ENCODE measurements around the gene SATB1. TPM values are rescaled to one million over a fixed set of nuclear protein-coding genes. Genes with fewer than 3 reads are reported as not detected.

SATB1 gene
- total and polyA plus RNA-seq, 2 of the 8 experiments (the other 6 are each of a cell fraction or from before 2014, with no cell fraction given): 18.8 to 28.0 TPM

DNA sequence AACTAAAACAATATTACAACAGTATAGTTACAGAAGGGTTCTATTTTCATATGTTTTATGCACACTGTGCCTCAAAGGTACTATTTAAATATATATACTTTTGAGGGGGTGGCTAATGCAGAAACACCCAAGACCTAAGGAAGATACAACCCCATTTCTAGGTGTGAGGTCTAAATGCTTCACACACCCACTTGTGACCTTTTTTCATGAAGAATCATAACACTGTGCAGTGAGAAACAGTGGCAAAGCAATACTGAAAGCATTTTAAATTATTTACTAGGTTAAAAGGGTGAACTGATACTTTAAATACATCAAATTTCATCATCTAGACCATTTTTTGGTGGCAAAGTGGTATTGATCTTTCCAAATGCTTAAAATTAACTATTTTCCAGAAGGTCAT lies 67.4 kb downstream of the SATB1 start:
- ChIA-PET POLR2A (ENCODE audit: partially characterized antibody) (interaction anchor here (0.6 kb wide), 1 partner anchor 411 kb away, joined by 4 read pairs; no protein-coding TSS in a partner anchor), CTCF (ENCODE audit: partially characterized antibody) (interaction anchor here (1.2 kb wide), 1 partner anchor 44 kb away, joined by 3 read pairs; no protein-coding TSS in a partner anchor)
- Histone ChIP-seq H3K4me3 (ENCODE audit: extremely low read depth in 1 of 4, insufficient read depth in 2 of 4, low read depth in 3 of 4, low read length in 4 of 4) (no peak overlapping the region), H3K9me3 (ENCODE audit: insufficient read depth in 2 of 2, low read depth in 1 of 2, low read length in 1 of 2) (no peaks in the 10 kb centered on the region), H4K20me1 (replicated peaks in 1 of 2; ENCODE audit: control insufficient read depth in 1 of 2, insufficient read depth in 2 of 2, low read length in 2 of 2) (no peaks in the 10 kb centered on the region), H3K14ac (ENCODE audit: insufficient read length) (no peak overlapping the region), H3K56ac (replicated peaks; ENCODE audit: insufficient read length, low read depth, low read length) (no peak overlapping the region), H3K18ac (ENCODE audit: extremely low read depth, low read length) (no peak overlapping the region), H4K8ac (ENCODE audit: extremely low read depth, insufficient read depth, low read length) (no peak overlapping the region), H4K91ac (replicated peaks; ENCODE audit: insufficient read length, low read length) (no peak overlapping the region), H3K4ac (replicated peaks; ENCODE audit: insufficient read length, low read depth, low read length) (no peak overlapping the region), H2AK5ac (ENCODE audit: low read depth, low read length) (no peak overlapping the region), H2BK20ac (ENCODE audit: low read length) (no peak overlapping the region), H2BK12ac (ENCODE audit: low read depth, low read length) (no peak overlapping the region), H2BK15ac (ENCODE audit: low read length) (no peak overlapping the region), H4K5ac (ENCODE audit: insufficient read length, low read depth, low read length) (no peak overlapping the region), H3K27ac (ENCODE audit: low read depth, low read length) (no peak overlapping the region), H3K4me1 (replicated peaks in 1 of 4; ENCODE audit: control insufficient read depth in 3 of 4, insufficient read depth in 4 of 4, low read length in 3 of 4) (peaks cover 0 to 6% (median 1%) of the 10 kb centered on the region in 4 experiments; a peak in 1 of 7 replicates), H2AFZ (ENCODE audit: low read length) (no peak overlapping the region), H2BK5ac (ENCODE audit: low read depth, low read length) (no peak overlapping the region), H3K9ac (replicated peaks in 1 of 4; ENCODE audit: extremely low read depth in 1 of 4, low read depth in 3 of 4, low read length in 3 of 4) (no peak overlapping the region), H3K4me2 (ENCODE audit: insufficient read depth in 1 of 2, low read depth in 2 of 2, low read length in 2 of 2) (no peak overlapping the region), H3K36me3 (ENCODE audit: control insufficient read depth in 2 of 4, insufficient read depth in 4 of 4, low read length in 3 of 4) (no peaks in the 10 kb centered on the region), H3K27me3 (replicated peaks in 1 of 4; ENCODE audit: control insufficient read depth in 3 of 4, extremely low read depth in 1 of 4, insufficient read depth in 3 of 4, low read length in 3 of 4) (no peaks in the 10 kb centered on the region), H3K23me2 (ENCODE audit: low read depth, low read length) (no peaks in the 10 kb centered on the region), H3K23ac (ENCODE audit: insufficient read length) (no peak overlapping the region), H3K79me2 (ENCODE audit: control insufficient read depth in 1 of 2, insufficient read depth in 2 of 2, low read length in 2 of 2) (no peaks in the 10 kb centered on the region), H3K79me1 (ENCODE audit: low read depth, low read length) (no peaks in the 10 kb centered on the region; the same call in 1 of the 2 replicates), H2BK120ac (replicated peaks; ENCODE audit: low read depth, low read length) (no peak overlapping the region)
- FAIRE-seq (no peak), DNase-seq (ENCODE audit: low read depth in 1 of 2, low spot score in 2 of 2) (no peak)
- TF ChIP-seq, protein P1, sequence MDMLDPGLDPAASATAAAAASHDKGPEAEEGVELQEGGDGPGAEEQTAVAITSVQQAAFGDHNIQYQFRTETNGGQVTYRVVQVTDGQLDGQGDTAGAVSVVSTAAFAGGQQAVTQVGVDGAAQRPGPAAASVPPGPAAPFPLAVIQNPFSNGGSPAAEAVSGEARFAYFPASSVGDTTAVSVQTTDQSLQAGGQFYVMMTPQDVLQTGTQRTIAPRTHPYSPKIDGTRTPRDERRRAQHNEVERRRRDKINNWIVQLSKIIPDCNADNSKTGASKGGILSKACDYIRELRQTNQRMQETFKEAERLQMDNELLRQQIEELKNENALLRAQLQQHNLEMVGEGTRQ (IDR thresholded peaks at IDR 0.05; ENCODE audit: low read length): no peak
- TF ChIP-seq BRCA1 (IDR thresholded peaks at IDR 0.05; ENCODE audit: low read depth, low read length) (no peak), KDM1A (IDR thresholded peaks at IDR 0.05; ENCODE audit: borderline replicate concordance, low read length) (no peak), MAFK (IDR thresholded peaks at IDR 0.05; ENCODE audit: low read depth, low read length) (no peak), ASH2L (IDR thresholded peaks at IDR 0.05; ENCODE audit: low read length) (no peak)

All from H1 (cell line).